Panc1 (cell line): Measurements from ENCODE around the gene OTOG. TPM values are rescaled to one million over a fixed set of nuclear protein-coding genes. Genes with fewer than 3 reads are reported as not detected.

Source experiments
- ATAC-seq: fragments of 200-7000 bp; cut with Tn5 transposase; 2 replicates; pipeline ENCODE4 v1.9.1; 2020; ENCODE audit warnings: mild to moderate bottlenecking, moderate library complexity
- BruUV-seq: library from RNA; stranded (reverse); fragments of 400-500 nt; replicated peaks from 2 replicates; lab custom pipeline; 2021; lab: Mats Ljungman, UMichigan
- CTCF ChIA-PET: fragments of 300-600 bp; sonication (Branson Sonifier 250); formaldehyde crosslinking; loops from one replicate; lab custom pipeline; 2022; ENCODE audit warnings: antibody characterized with exemption; lab: Charles Lee
- POLR2A ChIA-PET: fragments of 300-600 bp; sonication (Branson Sonifier 250); formaldehyde crosslinking; loops from one replicate; lab custom pipeline; 2022; ENCODE audit warnings: antibody characterized with exemption; lab: Charles Lee
- DNase-seq: peaks from one replicate; pipeline ENCODE4 v3.0.0-alpha.2; 2010; ENCODE audit warnings: low read depth, low spot score
- H3K27ac ChIP-seq: 2 replicates; pipeline ENCODE4 v1.5.1; 2011; ENCODE audit warnings: mild to moderate bottlenecking, low read length, inconsistent platforms
- H3K27me3 ChIP-seq: fragments of 200-500 bp; sonication (Bioruptor generic); 2 replicates; pipeline ENCODE4 v1.6.0; 2014; ENCODE audit warnings: low read length, inconsistent platforms; ENCODE audit not compliant: control insufficient read depth, insufficient read depth
- H3K36me3 ChIP-seq: fragments of 200-500 bp; sonication (Bioruptor generic); 2 replicates; pipeline ENCODE4 v1.5.1; 2014; ENCODE audit warnings: inconsistent platforms, mild to moderate bottlenecking, low read length, moderate library complexity; ENCODE audit not compliant: control insufficient read depth, insufficient read depth
- H3K4me1 ChIP-seq: 2 replicates; pipeline ENCODE4 v1.5.1; 2011; ENCODE audit warnings: inconsistent platforms, mild to moderate bottlenecking, low read length, moderate library complexity; ENCODE audit not compliant: control insufficient read depth, insufficient read depth
- H3K4me3 ChIP-seq, 2 experiments: 2 replicates each; pipeline ENCODE4 v1.5.1; 2011 to 2012; ENCODE audit warnings: low read depth in 2 of 2, low read length in 2 of 2, mild to moderate bottlenecking in 2 of 2, inconsistent platforms in 1 of 2, moderate library complexity in 1 of 2
- H3K9me3 ChIP-seq: fragments of 200-500 bp; sonication (Bioruptor generic); 2 replicates; pipeline ENCODE4 v1.5.1; 2014; ENCODE audit warnings: low read depth, mild to moderate bottlenecking, inconsistent platforms, low read length, moderate library complexity; ENCODE audit not compliant: control insufficient read depth, insufficient read depth
- CTCF ChIP-seq: fragments of 450-650 bp; IDR thresholded peaks from 2 replicates; pipeline ENCODE4 v1.5.1; 2017; ENCODE audit warnings: mild to moderate bottlenecking
- POLR2AphosphoS5 ChIP-seq: IDR thresholded peaks from 2 replicates; pipeline ENCODE4 v1.6.1; 2012; ENCODE audit warnings: mild to moderate bottlenecking, low read depth, low read length, moderate library complexity
- REST ChIP-seq, 2 experiments: IDR thresholded peaks; 2 replicates each; pipeline ENCODE4 v1.6.1; 2011 to 2012; ENCODE audit warnings: low read depth in 2 of 2, control low read depth in 1 of 2, low read length in 1 of 2, mild to moderate bottlenecking in 1 of 2, moderate library complexity in 1 of 2; ENCODE audit not compliant: insufficient read depth in 1 of 2
- SIN3A ChIP-seq: IDR thresholded peaks from 2 replicates; pipeline ENCODE4 v1.6.1; 2012; ENCODE audit warnings: low read depth, mild to moderate bottlenecking, low read length, moderate library complexity, borderline replicate concordance; ENCODE audit not compliant: insufficient read depth
- TCF7L2 ChIP-seq: IDR thresholded peaks from 2 replicates; pipeline ENCODE4 v1.6.1; 2011; ENCODE audit warnings: mild to moderate bottlenecking, low read depth, low read length, inconsistent platforms
- in situ Hi-C: cut with HindIII; loops from 2 replicates; pipeline ENCODE4 v1.10.0; 2016; ENCODE audit warnings: low sequenced_read_pairs, low pct_unique_long_range_greater_than_20kb
- intact Hi-C: fragments of 100-400 bp; cut with micrococcal nuclease; formaldehyde crosslinking; loops from one replicate; pipeline ENCODE4 v1.10.0; 2022; ENCODE audit not compliant: unreplicated experiment
- total RNA-seq: library from RNA; stranded (reverse); gene quantifications from one replicate; pipeline ENCODE4 v1.2.1, GENCODE V29; 2021; ENCODE audit not compliant: unreplicated experiment

Gene OTOG
- total RNA-seq, 1 experiment from 2014 or later, result not detected

- DNase-seq (no peak), ATAC-seq (no peak)
- intact Hi-C loops (no loop called here), in situ Hi-C loops (no loop called here)
- Histone ChIP-seq H3K36me3 (no peaks in the 10 kb centered on the region), H3K4me3 (no peak overlapping the region), H3K9me3 (no peaks in the 10 kb centered on the region), H3K4me1 (no peaks in the 10 kb centered on the region), H3K27ac (no peak overlapping the region), H3K27me3 (peaks cover 6% of the 10 kb centered on the region)
- ChIA-PET POLR2A (interaction anchor here (0.5 kb wide), 1 partner anchor 26 kb away, joined by 5 read pairs; no protein-coding TSS in a partner anchor), CTCF (no interaction called here)
- BruUV-seq, result no TSS peak
- TF ChIP-seq TCF7L2, result no peak
- no peak for TF ChIP-seq SIN3A
- no peak for TF ChIP-seq CTCF
- TF ChIP-seq REST (IDR thresholded peaks at IDR 0.05; ENCODE audit: insufficient read depth in 1 of 2, low read depth in 2 of 2, low read length in 1 of 2), result no peak
- no peak for TF ChIP-seq POLR2AphosphoS5
Observed at GRCh38 chr11:17579451-17579850, 32.4 kb downstream of the OTOG start.

- ChIA-PET POLR2A (no interaction called here), CTCF (interaction anchor here (0.6 kb wide), 1 partner anchor 15 kb away, joined by 3 read pairs; no protein-coding TSS in a partner anchor)
- no peak for DNase-seq
- H3K4me1 ChIP-seq, result no peaks in the 10 kb centered on the region
- no peak overlapping the region for H3K27ac ChIP-seq
- H3K4me3 ChIP-seq, result no peak overlapping the region
- no peaks in the 10 kb centered on the region for H3K36me3 ChIP-seq
- in situ Hi-C loops, result no loop called here
- BruUV-seq, result no TSS peak
- intact Hi-C loops, result no loop called here
- TF ChIP-seq POLR2AphosphoS5 (no peak), CTCF (no peak), REST (IDR thresholded peaks at IDR 0.05; ENCODE audit: insufficient read depth in 1 of 2, low read depth in 2 of 2, low read length in 1 of 2) (no peak), TCF7L2 (no peak), SIN3A (no peak)
- H3K9me3 ChIP-seq, result no peaks in the 10 kb centered on the region
- H3K27me3 ChIP-seq, result peaks cover 6% of the 10 kb centered on the region
- ATAC-seq, result no peak
Observed at GRCh38 chr11:17580271-17580670, 33.2 kb downstream of the OTOG start.
